Loucy (cell line): Measurements from ENCODE around the gene MIEF1.

Experiments used
- H2AFZ ChIP-seq: fragments of 200-600 bp; sonication (generic); 2 replicates; pipeline ENCODE4 v1.6.0; 2016; ENCODE audit warnings: antibody characterized with exemption, mild to moderate bottlenecking, low read length, moderate library complexity
- H3F3A ChIP-seq: fragments of 200-600 bp; 2 replicates; pipeline ENCODE4 v1.6.0; 2016; ENCODE audit warnings: antibody characterized with exemption, low read depth, mild to moderate bottlenecking
- H3K27me3 ChIP-seq: fragments of 200-600 bp; sonication (generic); 2 replicates; pipeline ENCODE4 v1.6.1; 2014; ENCODE audit warnings: low read length, mild to moderate bottlenecking; ENCODE audit not compliant: insufficient read depth, poor library complexity, severe bottlenecking
- H3K36me3 ChIP-seq: fragments of 200-600 bp; sonication (generic); 2 replicates; pipeline ENCODE4 v1.6.1; 2016; ENCODE audit warnings: low read length; ENCODE audit not compliant: insufficient read depth
- H3K4me1 ChIP-seq: fragments of 200-600 bp; sonication (generic); 2 replicates; pipeline ENCODE4 v1.5.1; 2014; ENCODE audit warnings: low read length, mild to moderate bottlenecking; ENCODE audit not compliant: insufficient read depth, poor library complexity, severe bottlenecking
- H3K4me2 ChIP-seq: fragments of 200-600 bp; sonication (generic); 2 replicates; pipeline ENCODE4 v1.6.0; 2014; ENCODE audit warnings: antibody characterized with exemption, low read length, low read depth, mild to moderate bottlenecking; ENCODE audit not compliant: poor library complexity, severe bottlenecking
- H3K4me3 ChIP-seq: fragments of 200-600 bp; sonication (generic); 2 replicates; pipeline ENCODE4 v1.5.1; 2014; ENCODE audit warnings: low read length, mild to moderate bottlenecking, mixed read lengths; ENCODE audit not compliant: poor library complexity, severe bottlenecking
- H3K79me2 ChIP-seq: fragments of 200-600 bp; sonication (generic); 2 replicates; pipeline ENCODE4 v1.6.1; 2014; ENCODE audit warnings: low read length; ENCODE audit not compliant: insufficient read depth
- H3K9ac ChIP-seq: fragments of 200-600 bp; sonication (generic); 2 replicates; pipeline ENCODE4 v1.6.0; 2014; ENCODE audit warnings: mild to moderate bottlenecking, low read depth, low read length, moderate library complexity; ENCODE audit not compliant: poor library complexity, severe bottlenecking
- H3K9me2 ChIP-seq: fragments of 200-600 bp; sonication (generic); replicated peaks from 2 replicates; pipeline ENCODE4 v1.6.1; 2016; ENCODE audit warnings: low read depth, low read length, mixed read lengths
- H3K9me3 ChIP-seq: fragments of 200-600 bp; sonication (generic); 2 replicates; pipeline ENCODE4 v1.6.1; 2014; ENCODE audit warnings: mild to moderate bottlenecking, antibody characterized with exemption, low read length, low read depth; ENCODE audit not compliant: insufficient read depth
- H4K20me1 ChIP-seq: fragments of 200-600 bp; sonication (generic); 2 replicates; pipeline ENCODE4 v1.6.0; 2014; ENCODE audit warnings: antibody characterized with exemption, low read length, mild to moderate bottlenecking; ENCODE audit not compliant: insufficient read depth, poor library complexity, severe bottlenecking
- CTCF ChIP-seq: fragments of 200-600 bp; sonication (generic); conservative IDR thresholded peaks from 2 replicates; pipeline ENCODE4 v1.5.1; 2014; ENCODE audit warnings: mild to moderate bottlenecking, antibody characterized with exemption, low read length
- EZH2phosphoT487 ChIP-seq: fragments of 200-600 bp; IDR thresholded peaks from 2 replicates; pipeline ENCODE4 v1.6.1; 2018; ENCODE audit warnings: antibody characterized with exemption, mild to moderate bottlenecking, moderate library complexity, borderline replicate concordance

Gene MIEF1

GRCh38 chr22:39469326-39469680 is 32.8 kb upstream of the MIEF1 start:
- no peaks in the 10 kb centered on the region for H3K9me3 ChIP-seq
- H3K4me1 ChIP-seq, result peaks cover 35% of the 10 kb centered on the region
- no peak overlapping the region for H2AFZ ChIP-seq
- no peaks in the 10 kb centered on the region for H3K9me2 ChIP-seq
- no peak for TF ChIP-seq CTCF
- TF ChIP-seq EZH2phosphoT487, result no peak
- H4K20me1 ChIP-seq, result no peaks in the 10 kb centered on the region
- H3K4me3 ChIP-seq, result no peak overlapping the region
- no peak overlapping the region for H3K9ac ChIP-seq
- no peaks in the 10 kb centered on the region for H3F3A ChIP-seq
- H3K79me2 ChIP-seq, result peaks cover 6% of the 10 kb centered on the region; the same call in 1 of the 2 replicates
- no peak overlapping the region for H3K4me2 ChIP-seq
- no peaks in the 10 kb centered on the region for H3K27me3 ChIP-seq
- H3K36me3 ChIP-seq, result no peaks in the 10 kb centered on the region

GRCh38 chr22:39469681-39470450 is 32.2 kb upstream of the MIEF1 start:
- Histone ChIP-seq H3K4me1 (peaks cover 38% of the 10 kb centered on the region), H3K9me2 (no peaks in the 10 kb centered on the region), H3K36me3 (no peaks in the 10 kb centered on the region), H3K27me3 (no peaks in the 10 kb centered on the region), H2AFZ (no peak overlapping the region), H3K4me3 (no peak overlapping the region), H3K9ac (no peak overlapping the region), H3K4me2 (no peak overlapping the region), H3F3A (no peaks in the 10 kb centered on the region), H3K9me3 (no peaks in the 10 kb centered on the region), H4K20me1 (no peaks in the 10 kb centered on the region), H3K79me2 (peaks cover 6% of the 10 kb centered on the region; the same call in 1 of the 2 replicates)
- no peak for TF ChIP-seq EZH2phosphoT487
- TF ChIP-seq CTCF, result no peak

GRCh38 chr22:39470451-39471291 is 31.4 kb upstream of the MIEF1 start:
- H3K27me3 ChIP-seq, result no peaks in the 10 kb centered on the region
- peak overlapping the region; percentile 63 for H3K4me2 ChIP-seq
- no peaks in the 10 kb centered on the region for H3K9me2 ChIP-seq
- H3K9me3 ChIP-seq, result no peaks in the 10 kb centered on the region
- no peaks in the 10 kb centered on the region for H3K36me3 ChIP-seq
- H3K9ac ChIP-seq, result peak overlapping the region; percentile 53
- H4K20me1 ChIP-seq, result no peaks in the 10 kb centered on the region
- no peak overlapping the region for H2AFZ ChIP-seq
- no peak for TF ChIP-seq CTCF
- H3K4me3 ChIP-seq, result no peak overlapping the region
- H3K79me2 ChIP-seq, result peaks cover 6% of the 10 kb centered on the region; the same call in 1 of the 2 replicates
- H3F3A ChIP-seq, result no peaks in the 10 kb centered on the region
- H3K4me1 ChIP-seq, result peaks cover 38% of the 10 kb centered on the region
